Measurements from ENCODE around the gene ELF4. TPM values are rescaled to one million over a fixed set of nuclear protein-coding genes. Genes with fewer than 3 reads are reported as not detected.

The ELF4 gene
- total and polyA plus RNA-seq, 7 donors = 0.55 to 2.9 (median 1.5) TPM

- TF ChIP-seq CTCF (IDR thresholded peaks at IDR 0.05) = peak; percentile 54
- peak; percentile 71 to 86 for DNase-seq
- Histone ChIP-seq H3K4me1 (no peaks in the 10 kb centered on the region), H3K27ac (peak overlapping the region; percentile 39), H3K9me3 (no peaks in the 10 kb centered on the region), H3K4me3 (peak overlapping the region; percentile 62), H3K36me3 (ENCODE audit: insufficient read depth in 1 of 2, low read depth in 1 of 2) (no peaks in the 10 kb centered on the region), H3K27me3 (ENCODE audit: insufficient read depth in 3 of 3, low read length in 2 of 3) (no peaks in the 10 kb centered on the region)
- ATAC-seq = peak; percentile 75 to 91 (median 82)
- WGBS, 3 donors = 2 to 32% (median 3%) methylated on average over 19 to 58 of the region's 58 CpGs
- intact Hi-C loops (cut with DNase I) = loop anchor here in 1 of 2 donors (2.0 kb wide), 1 partner anchor 36 kb away; no protein-coding TSS in a partner anchor
Observed at GRCh38 chrX:130120746-130121504, 10.6 kb upstream of the ELF4 start.

- H3K27me3 ChIP-seq (ENCODE audit: insufficient read depth in 3 of 3, low read length in 2 of 3) = no peaks in the 10 kb centered on the region
- H3K4me1 ChIP-seq = no peaks in the 10 kb centered on the region
- 23 to 41% (median 34%) methylated on average over 19 to 28 of the region's 28 CpGs for WGBS, 3 donors
- no peak for TF ChIP-seq CTCF (IDR thresholded peaks at IDR 0.05)
- ATAC-seq (peak in 3 of 4 donors; percentile 5 to 39 (median 12)), DNase-seq (no peak)
- H3K4me3 ChIP-seq = peak overlapping the region; percentile 62
- H3K27ac ChIP-seq = peak overlapping the region; percentile 39
- intact Hi-C loops (cut with DNase I) = loop anchor here in 1 of 2 donors (2.0 kb wide), 1 partner anchor 36 kb away; no protein-coding TSS in a partner anchor
- no peaks in the 10 kb centered on the region for H3K9me3 ChIP-seq
- no peaks in the 10 kb centered on the region for H3K36me3 ChIP-seq (ENCODE audit: insufficient read depth in 1 of 2, low read depth in 1 of 2)
Observed at GRCh38 chrX:130120321-130120731, 10.0 kb upstream of the ELF4 start.

- 47 to 51% (median 48%) methylated on average over 14 of the region's 14 CpGs for WGBS, 3 donors
- intact Hi-C loops (cut with DNase I) = no loop called here
- DNase-seq = no peak
Observed at GRCh38 chrX:130119312-130119898, 9.1 kb upstream of the ELF4 start.

GRCh38 chrX:130118441-130119311, 8.4 kb upstream of the ELF4 start:
- no peak overlapping the region for H3K27ac ChIP-seq
- H3K27me3 ChIP-seq (ENCODE audit: insufficient read depth in 3 of 3, low read length in 2 of 3) = no peaks in the 10 kb centered on the region
- intact Hi-C loops (cut with DNase I) = no loop called here
- TF ChIP-seq CTCF (IDR thresholded peaks at IDR 0.05) = no peak
- DNase-seq (no peak), ATAC-seq (no peak)
- H3K9me3 ChIP-seq = no peaks in the 10 kb centered on the region
- 31 to 52% (median 48%) methylated on average over 12 to 21 of the region's 21 CpGs for WGBS, 3 donors
- no peaks in the 10 kb centered on the region for H3K4me1 ChIP-seq
- no peaks in the 10 kb centered on the region for H3K36me3 ChIP-seq (ENCODE audit: insufficient read depth in 1 of 2, low read depth in 1 of 2)
- H3K4me3 ChIP-seq = no peak overlapping the region

More at GRCh38 chrX:130119312-130119898, 9.1 kb upstream of the ELF4 start:
- Histone ChIP-seq H3K27ac (no peak overlapping the region), H3K4me3 (no peak overlapping the region), H3K9me3 (no peaks in the 10 kb centered on the region), H3K27me3 (ENCODE audit: insufficient read depth in 3 of 3, low read length in 2 of 3) (no peaks in the 10 kb centered on the region), H3K36me3 (ENCODE audit: insufficient read depth in 1 of 2, low read depth in 1 of 2) (no peaks in the 10 kb centered on the region), H3K4me1 (no peaks in the 10 kb centered on the region)
- TF ChIP-seq CTCF (IDR thresholded peaks at IDR 0.05) = no peak
- ATAC-seq = no peak

Data from psoas muscle (tissue), 8 donors.